HUES64 (cell line): Measurements from ENCODE around the gene CCDC149.

Source experiments
- H3K27ac ChIP-seq: 2 replicates; pipeline ENCODE4 v1.7.0; 2013; ENCODE audit warnings: low read depth, low read length, inconsistent platforms
- H3K27me3 ChIP-seq: 2 replicates; pipeline ENCODE4 v1.6.1; 2013; ENCODE audit warnings: mild to moderate bottlenecking, low read length; ENCODE audit not compliant: insufficient read depth
- H3K36me3 ChIP-seq: 2 replicates; pipeline ENCODE4 v1.6.1; 2013; ENCODE audit warnings: mild to moderate bottlenecking, low read length; ENCODE audit not compliant: insufficient read depth
- H3K4me1 ChIP-seq: 2 replicates; pipeline ENCODE4 v1.6.1; 2013; ENCODE audit warnings: mild to moderate bottlenecking, low read length, moderate library complexity; ENCODE audit not compliant: insufficient read depth
- H3K4me3 ChIP-seq: 2 replicates; pipeline ENCODE4 v1.5.1; 2013; ENCODE audit warnings: mild to moderate bottlenecking, low read length, moderate library complexity
- H3K9ac ChIP-seq: 2 replicates; pipeline ENCODE4 v1.6.1; 2013; ENCODE audit warnings: mild to moderate bottlenecking, low read depth, low read length
- H3K9me3 ChIP-seq: 2 replicates; pipeline ENCODE4 v1.6.1; 2013; ENCODE audit warnings: low read depth, low read length; ENCODE audit not compliant: insufficient read depth
- WGBS: fragments of 150-250, 120-280 bp; methylation state at CpG from one replicate; pipeline ENCODE4 v1.1.7; 2013; ENCODE audit warnings: missing lambda C conversion rate; 5-methylcytosine and 5-hydroxymethylcytosine counted together

Gene CCDC149

GRCh38 chr4:24801136-24801855, 111.5 kb downstream of the CCDC149 start:
- 0 out of 2 replicates have a peak, but pooled peaks cover 8% of the 10 kb centered on the region for H3K4me1 ChIP-seq
- 77% methylated on average over 10 of the region's 10 CpGs for WGBS
- H3K36me3 ChIP-seq: no peaks in the 10 kb centered on the region
- H3K27me3 ChIP-seq: peaks cover 64% of the 10 kb centered on the region
- H3K27ac ChIP-seq: no peak overlapping the region
- no peak overlapping the region for H3K9ac ChIP-seq
- H3K4me3 ChIP-seq: peak overlapping the region; percentile 53
- no peaks in the 10 kb centered on the region for H3K9me3 ChIP-seq

- Histone ChIP-seq H3K4me3 (peak overlapping the region; percentile 53), H3K27me3 (peaks cover 71% of the 10 kb centered on the region), H3K36me3 (no peaks in the 10 kb centered on the region), H3K9me3 (no peaks in the 10 kb centered on the region), H3K27ac (no peak overlapping the region), H3K9ac (peak overlapping the region; percentile 40), H3K4me1 (peaks cover 13% of the 10 kb centered on the region; the same call in 1 of the 2 replicates)
- WGBS: 2% methylated on average over 25 of the region's 25 CpGs
Observed at GRCh38 chr4:24800325-24800895, 112.4 kb downstream of the CCDC149 start.

- Histone ChIP-seq H3K4me1 (peaks cover 18% of the 10 kb centered on the region), H3K9me3 (no peaks in the 10 kb centered on the region), H3K4me3 (peak overlapping the region; percentile 53), H3K27me3 (peaks cover 73% of the 10 kb centered on the region), H3K27ac (no peak overlapping the region), H3K9ac (no peak overlapping the region; the same call in 1 of the 2 replicates), H3K36me3 (no peaks in the 10 kb centered on the region)
- 42% methylated on average over 103 of the region's 103 CpGs for WGBS
Observed at GRCh38 chr4:24799544-24800324, 113.1 kb downstream of the CCDC149 start.

- Histone ChIP-seq H3K9me3 (no peaks in the 10 kb centered on the region), H3K36me3 (no peaks in the 10 kb centered on the region), H3K4me3 (no peak overlapping the region), H3K4me1 (peaks cover 23% of the 10 kb centered on the region), H3K9ac (no peak overlapping the region), H3K27ac (no peak overlapping the region), H3K27me3 (peaks cover 79% of the 10 kb centered on the region)
- WGBS: 94% methylated on average over 13 of the region's 13 CpGs
Observed at GRCh38 chr4:24799196-24799543, 113.7 kb downstream of the CCDC149 start.

- H3K36me3 ChIP-seq: no peaks in the 10 kb centered on the region
- peaks cover 24% of the 10 kb centered on the region for H3K4me1 ChIP-seq
Observed at GRCh38 chr4:24798036-24798610, 114.7 kb downstream of the CCDC149 start.

GRCh38 chr4:24796620-24797019, 116.2 kb downstream of the CCDC149 start:
- Histone ChIP-seq H3K4me1 (peaks cover 24% of the 10 kb centered on the region), H3K4me3 (no peak overlapping the region), H3K9me3 (no peaks in the 10 kb centered on the region), H3K27me3 (peaks cover 69% of the 10 kb centered on the region), H3K27ac (no peak overlapping the region), H3K9ac (no peak overlapping the region), H3K36me3 (no peaks in the 10 kb centered on the region)

More at GRCh38 chr4:24798036-24798610, 114.7 kb downstream of the CCDC149 start:
- WGBS: 65% methylated on average over 5 of the region's 5 CpGs
- Histone ChIP-seq H3K9me3 (no peaks in the 10 kb centered on the region), H3K27me3 (peaks cover 80% of the 10 kb centered on the region), H3K27ac (no peak overlapping the region), H3K4me3 (no peak overlapping the region), H3K9ac (no peak overlapping the region)

GRCh38 chr4:24795666-24796381, 117.0 kb downstream of the CCDC149 start:
- Histone ChIP-seq H3K9me3 (no peaks in the 10 kb centered on the region), H3K36me3 (no peaks in the 10 kb centered on the region), H3K4me3 (peak overlapping the region; percentile 47), H3K27ac (no peak overlapping the region), H3K27me3 (peaks cover 61% of the 10 kb centered on the region), H3K9ac (no peak overlapping the region), H3K4me1 (peaks cover 18% of the 10 kb centered on the region)
- WGBS: 45% methylated on average over 9 of the region's 9 CpGs

- WGBS: 24% methylated on average over 21 of the region's 21 CpGs
- Histone ChIP-seq H3K27me3 (peaks cover 54% of the 10 kb centered on the region), H3K9me3 (no peaks in the 10 kb centered on the region), H3K27ac (no peak within 1 kb of the TSS), H3K4me1 (peaks cover 16% of the 10 kb centered on the region), H3K4me3 (peak within 1 kb of the TSS; percentile 47), H3K36me3 (no peaks in the 10 kb centered on the region), H3K9ac (no peak within 1 kb of the TSS)
Observed at GRCh38 chr4:24794916-24795665, 117.8 kb downstream of the CCDC149 start, which contains the start of gene SOD3. Gene SOD3, plus strand, starts transcription at chr4:24795573. Its CDS starts 3,949 bp downstream, at chr4:24799522.

- Histone ChIP-seq H3K9me3 (no peaks in the 10 kb centered on the region), H3K4me3 (no peak overlapping the region), H3K36me3 (no peaks in the 10 kb centered on the region), H3K4me1 (peaks cover 16% of the 10 kb centered on the region), H3K27me3 (peaks cover 48% of the 10 kb centered on the region), H3K9ac (no peak overlapping the region), H3K27ac (no peak overlapping the region)
- WGBS: 73% methylated on average over 10 of the region's 10 CpGs
Observed at GRCh38 chr4:24794480-24794879, 118.4 kb downstream of the CCDC149 start.

GRCh38 chr4:24794051-24794450, 118.8 kb downstream of the CCDC149 start:
- no peaks in the 10 kb centered on the region for H3K36me3 ChIP-seq
- 67% methylated on average over 4 of the region's 4 CpGs for WGBS

More at GRCh38 chr4:24794051-24794450, 118.8 kb downstream of the CCDC149 start:
- H3K27me3 ChIP-seq: peaks cover 43% of the 10 kb centered on the region
- H3K27ac ChIP-seq: no peak overlapping the region
- no peak overlapping the region for H3K9ac ChIP-seq
- no peak overlapping the region for H3K4me3 ChIP-seq
- H3K9me3 ChIP-seq: no peaks in the 10 kb centered on the region
- H3K4me1 ChIP-seq: peaks cover 16% of the 10 kb centered on the region
